A549 (cell line): Measurements from ENCODE around the gene HOXD11.
A peak's percentile ranks its signal among the peaks of the same experiment; 100 is the strongest.

Experiments used
- EP300 ChIP-seq, 2 experiments: fragments of >200 bp; sonication (Bioruptor Twin); formaldehyde crosslinking; IDR thresholded peaks; 2 replicates in 1 of 2; 3 replicates in 1 of 2; pipeline ENCODE4 v1.6.1; 2016 to 2017
- POLR2A ChIP-seq: IDR thresholded peaks from 2 replicates; pipeline ENCODE4 v1.6.1; 2012; ENCODE audit warnings: mild to moderate bottlenecking, low read length

DNA sequence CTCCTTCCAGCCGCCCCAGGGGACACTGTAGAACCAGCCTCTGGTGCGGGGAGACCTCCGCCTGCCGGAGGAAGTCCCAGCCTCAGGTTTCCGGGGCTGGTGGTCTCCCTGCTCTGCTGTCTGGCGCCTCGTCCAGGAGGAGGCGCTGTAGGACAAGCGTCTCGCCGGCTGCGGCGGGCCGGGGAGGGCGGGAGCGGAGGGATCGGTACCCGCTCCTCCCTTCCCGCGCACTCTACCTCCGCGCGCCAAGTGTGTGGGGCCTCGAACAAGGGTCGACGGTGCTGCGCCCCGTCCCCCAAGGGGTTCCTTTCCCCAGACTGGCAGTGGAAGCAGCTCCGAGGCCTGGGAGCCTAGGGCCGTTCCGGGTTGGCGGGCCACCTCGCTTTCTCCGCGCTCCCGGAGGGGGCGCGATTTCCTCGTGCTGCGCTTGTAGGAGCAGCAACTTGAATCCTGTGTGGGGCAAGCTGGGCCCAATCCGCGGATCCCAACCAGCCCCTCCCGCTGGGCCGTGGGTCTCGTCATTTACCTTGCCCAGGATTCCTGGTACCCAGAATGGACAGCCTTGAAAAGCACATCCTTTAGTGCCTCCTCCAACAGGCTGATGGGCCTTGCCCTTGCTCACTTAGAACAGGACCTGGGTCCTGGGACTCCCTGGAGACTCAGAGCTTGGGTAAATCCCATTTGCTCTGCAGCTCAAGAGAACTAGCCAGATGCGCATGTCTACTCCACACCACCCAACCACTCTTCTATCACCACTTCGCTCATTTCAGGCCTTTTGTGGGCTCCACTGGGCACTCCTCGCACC is 33.6 kb downstream of the HOXD11 start:
- no peak for TF ChIP-seq EP300 (IDR thresholded peaks at IDR 0.05)
- TF ChIP-seq POLR2A: peak; percentile 32; the same call in 1 of the 2 replicates
